GM20431 (cell line): ENCODE results near the gene PBX1.

ENCODE experiments used
- in situ Hi-C: fragments of 300-500 bp; cut with MseI, MboI; formaldehyde crosslinking; loops from one replicate; pipeline ENCODE4 v1.15.0; 2020; ENCODE audit warnings: low sequenced_read_pairs; ENCODE audit not compliant: unreplicated experiment

Gene PBX1

GRCh38 chr1:164742745-164743144, 183.8 kb downstream of the PBX1 start:
- in situ Hi-C loops: no loop called here

GRCh38 chr1:164743976-164744375, 185.0 kb downstream of the PBX1 start:
- in situ Hi-C loops: no loop called here

- in situ Hi-C loops: no loop called here
Observed at GRCh38 chr1:164745736-164746135, 186.8 kb downstream of the PBX1 start.

- in situ Hi-C loops: no loop called here
Observed at GRCh38 chr1:164746632-164747031, 187.6 kb downstream of the PBX1 start.

- in situ Hi-C loops: no loop called here
Observed at GRCh38 chr1:164748253-164748899, 189.4 kb downstream of the PBX1 start.

GRCh38 chr1:164753521-164754077, 194.6 kb downstream of the PBX1 start:
- in situ Hi-C loops: no loop called here

GRCh38 chr1:164754088-164754600, 195.2 kb downstream of the PBX1 start:
- in situ Hi-C loops: no loop called here

GRCh38 chr1:164755690-164756089, 196.7 kb downstream of the PBX1 start:
- in situ Hi-C loops: no loop called here

GRCh38 chr1:164756741-164757140, 197.8 kb downstream of the PBX1 start:
- in situ Hi-C loops: no loop called here

- in situ Hi-C loops: no loop called here
Observed at GRCh38 chr1:164757625-164758024, 198.6 kb downstream of the PBX1 start.

- in situ Hi-C loops: no loop called here
Observed at GRCh38 chr1:164759144-164759920, 200.3 kb downstream of the PBX1 start.

GRCh38 chr1:164759979-164760469, 201.0 kb downstream of the PBX1 start:
- in situ Hi-C loops: no loop called here

GRCh38 chr1:164760569-164760968, 201.6 kb downstream of the PBX1 start:
- in situ Hi-C loops: no loop called here

- in situ Hi-C loops: no loop called here
Observed at GRCh38 chr1:164761009-164761408, 202.0 kb downstream of the PBX1 start.

GRCh38 chr1:164763098-164763497, 204.1 kb downstream of the PBX1 start:
- in situ Hi-C loops: no loop called here

- in situ Hi-C loops: no loop called here
Observed at GRCh38 chr1:164764333-164764732, 205.3 kb downstream of the PBX1 start.

GRCh38 chr1:164765557-164765956, 206.6 kb downstream of the PBX1 start:
- in situ Hi-C loops: no loop called here

- in situ Hi-C loops: no loop called here
Observed at GRCh38 chr1:164765992-164766720, 207.2 kb downstream of the PBX1 start.

- in situ Hi-C loops: no loop called here
Observed at GRCh38 chr1:164767752-164768402, 208.9 kb downstream of the PBX1 start.

GRCh38 chr1:164768619-164769018, 209.6 kb downstream of the PBX1 start:
- in situ Hi-C loops: no loop called here
